ENCODE results near the gene WNT11.

DNA sequence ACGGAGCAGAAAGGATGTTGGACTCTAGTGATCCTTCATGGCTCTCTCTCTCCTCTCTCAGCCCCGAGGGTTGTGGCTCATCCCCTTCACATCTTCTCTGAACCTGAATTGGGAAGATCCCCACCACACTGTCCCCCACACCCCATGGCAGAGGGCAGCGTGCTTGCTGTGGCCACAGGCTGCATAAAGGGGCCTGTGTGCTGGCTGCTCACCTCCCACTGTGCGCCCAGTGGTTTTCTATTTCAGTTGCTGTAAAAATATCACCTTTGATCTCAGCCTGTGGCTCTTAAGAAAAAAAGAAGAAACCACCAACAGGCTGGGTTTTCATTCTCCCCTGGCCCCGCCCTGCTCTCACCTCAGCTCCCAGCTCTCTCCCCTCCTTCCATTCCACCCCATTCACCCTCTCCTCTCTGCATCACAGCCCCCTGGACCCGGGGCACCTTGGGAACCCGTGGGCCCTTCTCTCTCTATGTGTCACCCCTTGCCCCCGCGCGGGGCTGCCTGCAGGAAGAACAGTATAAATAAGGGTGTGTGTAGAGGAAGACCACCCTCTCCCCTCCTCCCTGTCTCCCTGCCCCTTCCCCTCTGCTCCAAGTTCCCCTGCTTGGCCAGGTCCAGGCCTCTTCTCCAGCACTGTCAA lies 25.8 kb upstream of the WNT11 start:
- TF ChIP-seq, protein P1, sequence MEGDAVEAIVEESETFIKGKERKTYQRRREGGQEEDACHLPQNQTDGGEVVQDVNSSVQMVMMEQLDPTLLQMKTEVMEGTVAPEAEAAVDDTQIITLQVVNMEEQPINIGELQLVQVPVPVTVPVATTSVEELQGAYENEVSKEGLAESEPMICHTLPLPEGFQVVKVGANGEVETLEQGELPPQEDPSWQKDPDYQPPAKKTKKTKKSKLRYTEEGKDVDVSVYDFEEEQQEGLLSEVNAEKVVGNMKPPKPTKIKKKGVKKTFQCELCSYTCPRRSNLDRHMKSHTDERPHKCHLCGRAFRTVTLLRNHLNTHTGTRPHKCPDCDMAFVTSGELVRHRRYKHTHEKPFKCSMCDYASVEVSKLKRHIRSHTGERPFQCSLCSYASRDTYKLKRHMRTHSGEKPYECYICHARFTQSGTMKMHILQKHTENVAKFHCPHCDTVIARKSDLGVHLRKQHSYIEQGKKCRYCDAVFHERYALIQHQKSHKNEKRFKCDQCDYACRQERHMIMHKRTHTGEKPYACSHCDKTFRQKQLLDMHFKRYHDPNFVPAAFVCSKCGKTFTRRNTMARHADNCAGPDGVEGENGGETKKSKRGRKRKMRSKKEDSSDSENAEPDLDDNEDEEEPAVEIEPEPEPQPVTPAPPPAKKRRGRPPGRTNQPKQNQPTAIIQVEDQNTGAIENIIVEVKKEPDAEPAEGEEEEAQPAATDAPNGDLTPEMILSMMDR (IDR thresholded peaks at IDR 0.05), result no peak
- TF ChIP-seq POLR2A (IDR thresholded peaks at IDR 0.05), result no peak
